GM10248 (cell line): ENCODE measurements around the gene COL4A1.

Experiments used
- CTCF ChIA-PET: fragments of 300-600 bp; sonication (Branson Sonifier 250); formaldehyde crosslinking; extraction: SDS; loops from one replicate; lab custom pipeline; 2021; ENCODE audit warnings: antibody characterized with exemption; lab: Yijun Ruan, JAX
- POLR2A ChIA-PET: fragments of 350-650 bp; sonication (Branson Sonifier 250); formaldehyde crosslinking; extraction: SDS; loops from one replicate; lab custom pipeline; 2020; ENCODE audit warnings: antibody characterized with exemption; lab: Yijun Ruan, JAX
- DNase-seq: peaks from one replicate; pipeline ENCODE4 v3.0.0; 2012; ENCODE audit errors: extremely low spot score
- TF ChIP-seq, protein P1 (sequence below): IDR thresholded peaks from 2 replicates; pipeline ENCODE4 v1.5.1; 2012; ENCODE audit warnings: mild to moderate bottlenecking, low read depth; ENCODE audit errors: extremely low read depth, missing control alignments, control extremely low read depth

Gene COL4A1

DNA sequence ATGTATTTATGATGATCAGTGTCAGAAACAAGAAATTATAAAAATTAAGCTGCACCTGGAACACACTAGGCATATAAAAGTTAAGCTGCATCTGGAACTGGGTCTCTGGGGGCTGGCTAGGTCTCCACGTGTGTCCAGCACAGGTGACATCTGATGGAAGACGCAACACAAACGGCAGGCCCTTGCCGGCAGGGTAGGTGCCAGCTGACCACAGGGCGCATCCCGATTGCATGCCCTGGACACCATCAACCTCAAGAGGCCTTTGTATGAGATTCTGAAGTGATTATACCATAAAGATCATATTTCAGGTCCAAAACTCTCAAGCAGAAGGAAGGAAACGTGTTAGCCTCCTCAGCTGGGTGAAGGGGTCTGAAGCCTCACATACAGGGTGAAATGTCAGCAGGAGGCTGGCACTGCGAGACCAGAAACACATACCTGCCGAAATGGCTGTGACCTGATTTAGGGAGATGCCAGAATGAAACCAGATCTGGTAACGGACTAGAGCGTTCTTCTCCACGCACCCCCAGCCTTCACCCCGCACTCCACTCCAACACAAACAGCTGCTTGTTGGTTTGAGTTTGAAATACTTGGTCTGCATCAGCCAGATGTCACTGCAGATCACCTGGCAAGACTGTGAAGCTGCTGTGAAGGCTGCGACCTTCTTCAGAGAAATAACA is 37.3 kb downstream of the COL4A1 start:
- ChIA-PET CTCF (no interaction called here), POLR2A (no interaction called here)
- TF ChIP-seq, protein P1, sequence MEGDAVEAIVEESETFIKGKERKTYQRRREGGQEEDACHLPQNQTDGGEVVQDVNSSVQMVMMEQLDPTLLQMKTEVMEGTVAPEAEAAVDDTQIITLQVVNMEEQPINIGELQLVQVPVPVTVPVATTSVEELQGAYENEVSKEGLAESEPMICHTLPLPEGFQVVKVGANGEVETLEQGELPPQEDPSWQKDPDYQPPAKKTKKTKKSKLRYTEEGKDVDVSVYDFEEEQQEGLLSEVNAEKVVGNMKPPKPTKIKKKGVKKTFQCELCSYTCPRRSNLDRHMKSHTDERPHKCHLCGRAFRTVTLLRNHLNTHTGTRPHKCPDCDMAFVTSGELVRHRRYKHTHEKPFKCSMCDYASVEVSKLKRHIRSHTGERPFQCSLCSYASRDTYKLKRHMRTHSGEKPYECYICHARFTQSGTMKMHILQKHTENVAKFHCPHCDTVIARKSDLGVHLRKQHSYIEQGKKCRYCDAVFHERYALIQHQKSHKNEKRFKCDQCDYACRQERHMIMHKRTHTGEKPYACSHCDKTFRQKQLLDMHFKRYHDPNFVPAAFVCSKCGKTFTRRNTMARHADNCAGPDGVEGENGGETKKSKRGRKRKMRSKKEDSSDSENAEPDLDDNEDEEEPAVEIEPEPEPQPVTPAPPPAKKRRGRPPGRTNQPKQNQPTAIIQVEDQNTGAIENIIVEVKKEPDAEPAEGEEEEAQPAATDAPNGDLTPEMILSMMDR: no peak
- no peak for DNase-seq

DNA sequence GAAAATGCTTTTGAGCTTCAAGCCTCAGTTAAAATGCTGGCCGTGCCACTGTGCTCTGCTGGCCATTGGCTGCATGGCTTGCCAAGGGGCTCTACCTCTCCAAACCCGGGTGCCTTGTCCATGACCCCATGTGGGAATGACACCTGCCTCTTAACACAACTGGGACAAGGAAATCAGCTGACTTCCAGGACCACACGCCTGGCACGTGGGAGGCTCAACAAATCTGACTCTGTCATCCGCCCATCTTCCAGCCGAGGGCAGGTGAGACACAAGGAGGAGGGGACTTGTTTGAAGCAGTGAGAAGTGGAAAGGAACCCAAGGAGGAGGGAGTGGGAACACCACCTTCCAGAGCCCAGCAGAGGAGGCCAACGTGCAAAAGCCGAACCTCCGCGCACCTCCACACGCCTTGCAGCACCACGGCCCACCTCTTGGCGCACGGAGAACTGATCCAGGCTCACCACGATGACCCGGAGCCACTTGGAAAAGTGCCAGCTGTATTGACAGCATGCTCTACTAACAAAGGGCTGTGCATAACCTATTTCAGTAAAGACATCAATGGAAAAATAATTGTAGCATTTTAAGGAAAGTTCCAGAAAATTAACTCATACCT is 38.3 kb downstream of the COL4A1 start:
- ChIA-PET CTCF (no interaction called here), POLR2A (no interaction called here)
- no peak for DNase-seq
- TF ChIP-seq, protein P1: no peak

DNA sequence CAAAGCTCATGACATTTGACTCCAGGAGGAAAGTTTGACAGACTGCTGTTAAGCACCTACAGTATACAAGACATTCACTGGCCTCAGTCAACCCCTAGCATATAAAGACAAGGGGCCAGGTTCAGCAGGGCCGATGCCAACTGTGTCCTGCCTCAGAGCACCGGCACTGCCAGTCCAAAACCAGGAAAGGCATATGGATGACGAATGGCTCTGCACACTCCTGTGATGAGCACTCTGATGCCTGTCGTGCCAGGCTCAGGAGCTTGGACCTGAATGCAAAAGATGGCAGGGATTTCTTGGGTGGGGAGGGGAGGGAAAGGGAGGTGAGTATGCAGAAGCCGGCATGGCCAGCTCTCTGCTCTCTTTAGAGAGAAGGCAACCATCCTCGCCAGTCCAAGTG is 38.9 kb downstream of the COL4A1 start:
- DNase-seq: no peak
- ChIA-PET POLR2A (interaction anchor here (0.6 kb wide), 1 partner anchor 1283 kb away, joined by 10 read pairs; no protein-coding TSS in a partner anchor), CTCF (interaction anchor here (1.2 kb wide), 1 partner anchor 9 kb away, joined by 4 read pairs; no protein-coding TSS in a partner anchor)
- TF ChIP-seq, protein P1: no peak

DNA sequence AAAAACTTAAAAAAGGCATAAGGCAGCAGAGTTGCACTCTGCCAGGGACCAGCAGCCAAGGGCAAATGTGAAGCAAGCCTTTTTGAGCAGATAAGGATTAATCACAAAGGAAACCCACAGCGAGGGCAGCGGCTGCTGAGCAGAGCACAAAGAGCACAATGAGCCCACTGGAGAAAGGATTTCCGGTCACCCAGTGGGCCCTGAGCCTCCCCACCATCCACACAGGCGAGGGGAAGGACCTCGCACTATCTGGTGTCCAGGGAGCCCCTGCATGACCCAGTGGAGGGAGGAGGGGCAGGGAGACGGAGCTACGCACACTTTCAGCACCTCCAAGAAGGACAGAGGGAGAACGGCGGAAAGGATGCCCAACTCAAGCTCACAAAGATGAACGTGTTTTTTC is 40.0 kb downstream of the COL4A1 start:
- DNase-seq: no peak
- ChIA-PET POLR2A (no interaction called here), CTCF (no interaction called here)
- TF ChIP-seq, protein P1: no peak

DNA sequence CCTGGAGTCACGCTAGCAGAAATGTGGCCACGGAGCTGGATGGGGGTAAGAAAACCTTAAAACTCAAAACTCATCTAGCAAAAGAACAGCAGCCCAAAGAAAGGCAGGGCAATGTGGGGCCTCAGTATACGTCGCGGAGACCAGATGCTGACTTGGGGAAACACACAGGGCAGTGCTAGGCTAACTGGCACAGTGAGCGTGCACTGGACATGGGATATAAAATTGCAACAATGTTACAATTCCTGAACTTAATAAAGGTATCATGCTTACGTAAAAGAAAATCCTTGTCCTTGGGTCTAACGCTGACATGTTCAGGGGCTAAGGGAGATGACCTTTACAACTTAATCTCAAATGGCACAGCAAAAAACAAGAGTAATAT is 40.5 kb downstream of the COL4A1 start:
- TF ChIP-seq, protein P1: no peak
- ChIA-PET CTCF (no interaction called here), POLR2A (no interaction called here)
- no peak for DNase-seq

DNA sequence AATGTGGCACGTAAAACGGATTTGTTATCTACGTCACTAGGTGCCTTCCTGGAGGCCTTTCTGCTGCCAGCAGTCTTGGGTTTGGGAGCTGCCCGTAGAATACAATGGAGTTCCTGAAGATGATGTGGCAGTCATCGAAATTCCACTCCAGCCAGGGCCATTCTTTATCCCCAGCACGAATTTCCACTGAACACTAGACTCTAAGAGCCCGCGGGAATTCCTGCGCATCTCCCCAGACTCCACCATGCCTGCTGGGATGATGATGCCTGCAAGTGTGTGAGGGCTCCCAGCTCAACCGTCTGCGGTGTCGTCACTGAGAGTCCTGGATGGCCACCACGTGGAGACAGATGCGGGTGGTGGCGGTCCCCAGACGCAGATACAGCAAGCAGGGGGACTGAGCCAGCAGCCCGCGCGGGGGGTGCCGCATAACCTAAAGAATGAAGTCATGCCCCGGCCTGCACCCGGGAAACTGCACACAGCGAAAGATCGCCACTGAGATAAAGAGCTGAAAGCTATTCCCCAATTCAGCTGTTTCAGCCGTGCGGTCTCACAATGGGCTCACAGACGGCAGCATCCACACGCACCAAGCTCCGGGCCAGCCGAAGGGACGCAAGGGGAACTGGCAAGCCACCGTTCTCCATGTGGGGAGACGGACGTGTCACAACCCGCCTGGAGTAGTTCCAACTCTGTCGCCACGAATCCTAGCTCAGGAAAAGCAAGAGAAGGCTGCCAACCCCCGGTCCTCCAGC is 41.1 kb downstream of the COL4A1 start:
- TF ChIP-seq, protein P1: no peak

More for the DNA sequence above, 41.1 kb downstream of the COL4A1 start:
- no peak for DNase-seq
- ChIA-PET POLR2A (no interaction called here), CTCF (no interaction called here)
